Activated naive CD8-positive, alpha-beta T cell (primary cell): Measurements from ENCODE around the gene ZNF319.

Experiments
- H3K27ac Mint-ChIP-seq: one replicate; pipeline ENCODE4 v1.8.0; 2021; ENCODE audit warnings: mixed read lengths
- H3K27me3 Mint-ChIP-seq: one replicate; pipeline ENCODE4 v1.8.0; 2021; ENCODE audit warnings: mixed read lengths
- H3K36me3 Mint-ChIP-seq: one replicate; pipeline ENCODE4 v1.8.0; 2021; ENCODE audit warnings: mixed read lengths
- H3K4me1 Mint-ChIP-seq: one replicate; pipeline ENCODE4 v1.8.0; 2021; ENCODE audit warnings: low read depth, mixed read lengths
- H3K4me3 Mint-ChIP-seq: one replicate; pipeline ENCODE4 v1.8.0; 2021; ENCODE audit warnings: mild to moderate bottlenecking, mixed read lengths
- H3K9me3 Mint-ChIP-seq: one replicate; pipeline ENCODE4 v1.8.0; 2021; ENCODE audit warnings: low read depth, mixed read lengths

Gene ZNF319

DNA sequence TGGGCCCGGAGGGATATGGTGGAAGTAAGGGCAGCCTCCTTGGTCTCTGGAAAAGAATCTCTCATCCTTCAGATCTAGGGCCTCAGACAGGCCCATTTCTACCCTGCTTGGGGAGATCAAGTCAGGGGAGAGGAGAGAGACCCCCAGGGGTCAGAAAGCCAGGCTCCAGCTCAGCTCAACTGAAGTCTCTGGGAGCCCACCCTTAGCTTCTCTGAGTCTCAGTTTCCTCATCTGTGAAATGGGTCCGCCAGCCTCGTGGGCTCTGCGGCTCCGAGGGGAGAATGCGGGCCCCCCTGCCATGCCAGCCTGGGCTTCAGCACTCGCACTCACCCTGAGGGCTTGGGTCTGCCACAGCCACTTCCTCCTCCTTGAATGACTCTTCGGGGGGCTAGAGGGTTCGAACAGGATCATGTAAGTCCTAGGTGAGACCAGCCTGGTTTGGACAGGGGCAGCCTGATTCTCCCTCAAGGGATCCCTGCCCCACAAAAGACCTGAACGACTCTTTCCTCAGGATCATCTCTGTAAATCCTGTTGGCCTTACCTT lies 36.2 kb downstream of the ZNF319 start:
- Mint-ChIP-seq H3K4me3 (no peak overlapping the region), H3K27ac (no peak overlapping the region), H3K27me3 (no peaks in the 10 kb centered on the region), H3K36me3 (no peaks in the 10 kb centered on the region), H3K4me1 (no peaks in the 10 kb centered on the region), H3K9me3 (no peaks in the 10 kb centered on the region)

DNA sequence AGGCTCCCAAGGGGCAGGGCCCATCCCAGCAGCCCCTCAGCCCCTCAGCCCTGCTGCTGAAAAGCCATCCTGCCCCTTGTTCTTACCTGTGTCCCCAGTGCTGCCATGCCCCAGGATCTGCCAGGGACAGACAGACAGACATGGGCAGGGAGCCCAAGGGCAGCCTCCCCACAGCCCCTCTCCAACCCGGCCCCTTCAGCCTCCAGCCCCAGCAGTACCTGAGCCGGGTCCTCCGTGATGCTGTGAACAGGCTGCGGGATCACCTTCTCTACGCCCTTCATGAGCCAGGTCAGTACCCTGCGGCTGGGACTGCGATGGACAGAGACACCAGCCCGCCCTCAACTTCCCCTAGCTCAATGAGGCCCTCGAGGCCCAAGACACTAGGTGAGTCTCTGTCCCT lies 37.7 kb downstream of the ZNF319 start:
- H3K4me1 Mint-ChIP-seq: no peaks in the 10 kb centered on the region
- H3K27ac Mint-ChIP-seq: no peak overlapping the region
- H3K4me3 Mint-ChIP-seq: no peak overlapping the region
- H3K27me3 Mint-ChIP-seq: no peaks in the 10 kb centered on the region
- H3K36me3 Mint-ChIP-seq: no peaks in the 10 kb centered on the region
- H3K9me3 Mint-ChIP-seq: no peaks in the 10 kb centered on the region

- Mint-ChIP-seq H3K9me3 (no peaks in the 10 kb centered on the region), H3K4me3 (no peak overlapping the region), H3K4me1 (no peaks in the 10 kb centered on the region)
Observed at GRCh38 chr16:57962046-57962445, 38.4 kb downstream of the ZNF319 start.

GRCh38 chr16:57961538-57961937 lies 38.9 kb downstream of the ZNF319 start:
- Mint-ChIP-seq H3K36me3 (no peaks in the 10 kb centered on the region), H3K27ac (no peak overlapping the region), H3K27me3 (no peaks in the 10 kb centered on the region), H3K9me3 (no peaks in the 10 kb centered on the region), H3K4me1 (no peaks in the 10 kb centered on the region), H3K4me3 (no peak overlapping the region)

More at GRCh38 chr16:57962046-57962445, 38.4 kb downstream of the ZNF319 start:
- Mint-ChIP-seq H3K27me3 (no peaks in the 10 kb centered on the region), H3K36me3 (no peaks in the 10 kb centered on the region), H3K27ac (no peak overlapping the region)

DNA sequence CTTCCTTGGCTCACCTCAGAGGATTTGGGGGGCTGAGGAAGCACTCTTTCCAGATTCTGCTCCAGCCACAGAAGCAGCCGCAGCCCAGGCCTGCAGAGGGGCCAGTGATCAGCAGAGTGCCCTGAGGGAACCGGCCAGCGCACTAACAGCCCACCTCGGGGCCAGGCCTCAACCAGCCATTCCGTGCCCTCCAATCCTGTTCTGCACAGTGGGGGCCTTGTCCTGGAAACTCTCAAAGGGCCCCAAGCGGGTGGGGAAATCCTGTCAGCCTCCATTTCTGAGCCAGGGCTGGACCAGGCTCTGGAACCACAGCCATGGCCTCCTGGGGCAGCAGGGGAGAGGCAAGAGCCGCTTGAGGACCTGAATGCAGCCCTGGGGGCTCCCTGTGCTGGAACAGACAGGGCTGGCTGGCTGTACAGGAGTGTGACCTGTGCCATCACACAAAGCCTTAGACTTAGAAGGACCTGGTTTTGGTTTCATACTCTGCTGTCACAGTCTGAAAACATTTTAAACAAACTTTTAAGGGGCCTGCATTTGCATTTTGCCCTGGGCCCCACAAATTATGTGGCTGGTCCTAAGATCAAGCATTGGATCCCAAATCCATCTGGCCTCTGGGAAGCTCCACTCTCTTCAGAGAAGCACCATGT lies 39.5 kb downstream of the ZNF319 start:
- Mint-ChIP-seq H3K4me1 (no peaks in the 10 kb centered on the region), H3K27ac (no peak overlapping the region), H3K27me3 (no peaks in the 10 kb centered on the region), H3K36me3 (no peaks in the 10 kb centered on the region), H3K9me3 (no peaks in the 10 kb centered on the region), H3K4me3 (no peak overlapping the region)

DNA sequence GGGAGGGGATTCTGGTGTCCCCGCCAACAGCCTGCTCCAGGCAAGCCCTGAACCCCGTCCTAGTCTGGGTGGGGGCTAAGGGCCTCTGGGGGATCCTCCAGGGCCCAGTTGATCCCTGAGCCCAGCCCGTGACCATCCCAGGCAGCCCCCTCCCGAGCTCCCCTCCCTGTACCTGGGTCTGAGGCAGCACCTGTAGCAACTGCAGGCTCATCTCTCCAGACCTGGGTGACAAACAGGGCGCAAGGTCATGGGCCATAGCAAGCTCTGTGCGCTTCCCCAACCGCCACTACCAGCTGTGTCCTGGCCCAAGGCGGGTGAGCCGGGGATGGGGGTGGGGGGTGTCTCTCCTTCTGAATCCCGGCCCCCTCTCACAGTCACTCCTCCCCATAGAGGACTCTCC lies 40.2 kb downstream of the ZNF319 start:
- no peak overlapping the region for H3K27ac Mint-ChIP-seq
- H3K36me3 Mint-ChIP-seq: no peaks in the 10 kb centered on the region
- no peaks in the 10 kb centered on the region for H3K27me3 Mint-ChIP-seq
- H3K4me1 Mint-ChIP-seq: no peaks in the 10 kb centered on the region
- H3K4me3 Mint-ChIP-seq: no peak overlapping the region
- no peaks in the 10 kb centered on the region for H3K9me3 Mint-ChIP-seq

DNA sequence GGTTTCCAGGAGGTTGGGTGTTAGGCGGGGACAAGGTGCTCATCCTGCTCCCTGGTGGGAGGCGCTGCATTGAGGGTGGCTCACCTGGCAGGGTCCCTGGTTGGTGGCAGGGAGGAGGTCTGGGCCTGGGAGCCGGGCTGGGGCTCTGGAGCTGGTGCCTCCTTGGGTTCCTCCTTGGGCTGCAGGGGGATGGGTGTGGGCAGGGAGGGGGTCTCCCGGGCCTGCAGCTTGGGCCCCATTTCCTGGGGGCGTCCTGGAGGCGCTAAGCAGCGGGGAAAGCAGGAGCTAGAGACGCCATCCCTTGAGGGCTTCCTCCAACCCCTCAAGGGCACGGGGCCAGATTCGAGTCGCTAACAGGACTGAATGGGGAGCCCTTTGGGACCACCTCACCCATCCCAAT lies 40.7 kb downstream of the ZNF319 start:
- no peaks in the 10 kb centered on the region for H3K36me3 Mint-ChIP-seq
- no peak overlapping the region for H3K4me3 Mint-ChIP-seq
- no peaks in the 10 kb centered on the region for H3K9me3 Mint-ChIP-seq
- H3K4me1 Mint-ChIP-seq: no peaks in the 10 kb centered on the region
- no peak overlapping the region for H3K27ac Mint-ChIP-seq
- H3K27me3 Mint-ChIP-seq: no peaks in the 10 kb centered on the region

GRCh38 chr16:57959121-57959520 lies 41.4 kb downstream of the ZNF319 start:
- Mint-ChIP-seq H3K4me1 (no peaks in the 10 kb centered on the region), H3K36me3 (no peaks in the 10 kb centered on the region), H3K27ac (no peak overlapping the region), H3K27me3 (no peaks in the 10 kb centered on the region), H3K4me3 (no peak overlapping the region), H3K9me3 (no peaks in the 10 kb centered on the region)

- no peak overlapping the region for H3K27ac Mint-ChIP-seq
- no peak overlapping the region for H3K4me3 Mint-ChIP-seq
- H3K4me1 Mint-ChIP-seq: no peaks in the 10 kb centered on the region
- no peaks in the 10 kb centered on the region for H3K27me3 Mint-ChIP-seq
- no peaks in the 10 kb centered on the region for H3K9me3 Mint-ChIP-seq
- no peaks in the 10 kb centered on the region for H3K36me3 Mint-ChIP-seq
Observed at GRCh38 chr16:57958544-57958943, 41.9 kb downstream of the ZNF319 start.

GRCh38 chr16:57957673-57958392 lies 42.6 kb downstream of the ZNF319 start:
- no peaks in the 10 kb centered on the region for H3K9me3 Mint-ChIP-seq
- H3K27ac Mint-ChIP-seq: no peak overlapping the region
- no peak overlapping the region for H3K4me3 Mint-ChIP-seq
- no peaks in the 10 kb centered on the region for H3K36me3 Mint-ChIP-seq
- no peaks in the 10 kb centered on the region for H3K27me3 Mint-ChIP-seq
- no peaks in the 10 kb centered on the region for H3K4me1 Mint-ChIP-seq

- no peak overlapping the region for H3K27ac Mint-ChIP-seq
- H3K4me1 Mint-ChIP-seq: no peaks in the 10 kb centered on the region
- no peak overlapping the region for H3K4me3 Mint-ChIP-seq
- H3K27me3 Mint-ChIP-seq: no peaks in the 10 kb centered on the region
- H3K36me3 Mint-ChIP-seq: no peaks in the 10 kb centered on the region
- no peaks in the 10 kb centered on the region for H3K9me3 Mint-ChIP-seq
Observed at GRCh38 chr16:57956924-57957672, 43.4 kb downstream of the ZNF319 start.

- H3K4me1 Mint-ChIP-seq: no peaks in the 10 kb centered on the region
- no peaks in the 10 kb centered on the region for H3K9me3 Mint-ChIP-seq
- H3K4me3 Mint-ChIP-seq: no peak overlapping the region
- H3K27ac Mint-ChIP-seq: no peak overlapping the region
- H3K27me3 Mint-ChIP-seq: no peaks in the 10 kb centered on the region
- H3K36me3 Mint-ChIP-seq: no peaks in the 10 kb centered on the region
Observed at GRCh38 chr16:57956270-57956808, 44.1 kb downstream of the ZNF319 start.

GRCh38 chr16:57955572-57956188 lies 44.8 kb downstream of the ZNF319 start:
- H3K36me3 Mint-ChIP-seq: no peaks in the 10 kb centered on the region
- H3K4me1 Mint-ChIP-seq: no peaks in the 10 kb centered on the region
- H3K9me3 Mint-ChIP-seq: no peaks in the 10 kb centered on the region
- H3K4me3 Mint-ChIP-seq: no peak overlapping the region
- H3K27ac Mint-ChIP-seq: no peak overlapping the region
- H3K27me3 Mint-ChIP-seq: no peaks in the 10 kb centered on the region

DNA sequence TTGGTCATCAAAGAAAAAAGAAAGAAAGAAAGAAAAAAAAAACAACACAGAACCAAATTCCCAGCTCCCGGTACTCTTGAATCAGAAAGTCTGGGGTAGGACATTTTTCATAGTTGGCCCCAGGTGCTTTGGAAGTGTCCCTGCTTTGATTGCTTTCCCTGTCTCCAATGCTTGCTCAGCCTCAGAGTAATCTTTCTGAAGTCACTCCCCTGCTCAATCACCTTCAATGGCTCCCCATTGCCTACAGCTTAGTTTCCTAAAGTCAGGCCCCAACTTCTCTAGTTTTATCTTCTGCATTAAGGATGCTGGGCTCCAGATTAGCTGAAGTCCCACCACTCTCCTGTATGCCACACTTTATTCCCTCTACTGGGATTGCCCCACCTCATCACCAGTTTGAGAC lies 46.6 kb downstream of the ZNF319 start:
- Mint-ChIP-seq H3K4me1 (no peaks in the 10 kb centered on the region), H3K36me3 (no peaks in the 10 kb centered on the region), H3K27me3 (no peaks in the 10 kb centered on the region), H3K27ac (no peak overlapping the region), H3K9me3 (no peaks in the 10 kb centered on the region), H3K4me3 (no peak overlapping the region)

DNA sequence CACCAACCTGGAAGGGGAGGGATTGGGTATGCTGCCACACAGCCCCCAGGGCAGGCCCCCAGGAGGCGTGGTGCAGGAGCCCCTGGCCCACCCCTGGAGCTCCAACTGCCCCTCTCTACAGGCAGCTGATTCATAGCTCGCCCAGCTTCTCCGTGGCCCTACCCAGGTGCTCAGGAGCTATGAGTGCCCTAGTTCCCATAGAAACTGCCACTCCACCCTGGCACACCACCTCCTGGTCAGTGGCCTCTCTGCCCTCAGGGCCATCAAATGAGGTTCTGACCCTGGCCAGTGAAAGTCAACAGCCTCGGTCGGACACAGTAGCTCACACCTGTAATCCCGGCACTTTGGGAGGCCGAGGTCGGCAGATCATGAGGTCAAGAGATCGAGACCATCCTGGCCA lies 47.6 kb downstream of the ZNF319 start:
- Mint-ChIP-seq H3K4me3 (no peak overlapping the region), H3K27me3 (no peaks in the 10 kb centered on the region), H3K9me3 (no peaks in the 10 kb centered on the region)

More for the DNA sequence above, 47.6 kb downstream of the ZNF319 start:
- no peak overlapping the region for H3K27ac Mint-ChIP-seq
- H3K4me1 Mint-ChIP-seq: no peaks in the 10 kb centered on the region
- no peaks in the 10 kb centered on the region for H3K36me3 Mint-ChIP-seq
